BLaER1 (cell line): ENCODE measurements around the gene APOBEC3H.

Source experiments
- H3K27ac ChIP-seq: shearing (Covaris generic); formaldehyde crosslinking; 2 replicates; pipeline ENCODE4 v1.8.1; 2022
- H3K27me3 ChIP-seq: shearing (Covaris generic); formaldehyde crosslinking; 2 replicates; pipeline ENCODE4 v1.8.1; 2022
- H3K36me3 ChIP-seq: shearing (Covaris generic); formaldehyde crosslinking; 2 replicates; pipeline ENCODE4 v1.8.1; 2022
- H3K4me1 ChIP-seq: shearing (Covaris generic); formaldehyde crosslinking; 2 replicates; pipeline ENCODE4 v1.8.1; 2022
- H3K4me2 ChIP-seq: shearing (Covaris generic); formaldehyde crosslinking; 2 replicates; pipeline ENCODE4 v1.8.1; 2022
- H3K4me3 ChIP-seq: shearing (Covaris generic); formaldehyde crosslinking; 2 replicates; pipeline ENCODE4 v1.8.1; 2022
- H3K9ac ChIP-seq: shearing (Covaris generic); formaldehyde crosslinking; 2 replicates; pipeline ENCODE4 v1.8.1; 2022
- H3K9me3 ChIP-seq: shearing (Covaris generic); formaldehyde crosslinking; 2 replicates; pipeline ENCODE4 v1.8.1; 2022
- H4K20me1 ChIP-seq: shearing (Covaris generic); formaldehyde crosslinking; 2 replicates; pipeline ENCODE4 v1.8.1; 2022
- Cebpa-rat ChIP-seq: shearing (Covaris generic); IDR thresholded peaks from 2 replicates; pipeline ENCODE4 v1.8.1; 2022

The APOBEC3H gene

DNA sequence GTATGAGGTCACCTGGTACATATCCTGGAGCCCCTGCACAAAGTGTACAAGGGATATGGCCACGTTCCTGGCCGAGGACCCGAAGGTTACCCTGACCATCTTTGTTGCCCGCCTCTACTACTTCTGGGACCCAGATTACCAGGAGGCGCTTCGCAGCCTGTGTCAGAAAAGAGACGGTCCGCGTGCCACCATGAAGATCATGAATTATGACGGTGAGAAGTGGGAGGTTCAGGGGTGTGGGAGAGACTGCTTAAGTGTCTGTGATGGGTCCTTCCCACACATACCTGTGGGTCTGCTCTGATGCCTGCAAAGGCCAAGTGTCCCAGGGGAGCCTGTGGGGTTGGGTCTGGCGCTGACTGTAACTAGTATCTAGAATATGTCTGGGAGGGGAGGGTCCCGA, 16.0 kb upstream of the APOBEC3H start:
- H3K27ac ChIP-seq: no peak overlapping the region
- H3K4me2 ChIP-seq: 0 out of 2 replicates have a peak overlapping the region, but pooled peaks have one; percentile 14
- no peak overlapping the region for H3K9ac ChIP-seq
- H3K4me1 ChIP-seq: peaks cover 34% of the 10 kb centered on the region
- H3K27me3 ChIP-seq: no peaks in the 10 kb centered on the region
- no peaks in the 10 kb centered on the region for H3K9me3 ChIP-seq
- H4K20me1 ChIP-seq: no peaks in the 10 kb centered on the region
- H3K4me3 ChIP-seq: no peak overlapping the region
- TF ChIP-seq Cebpa-rat: no peak
- H3K36me3 ChIP-seq: peaks cover 27% of the 10 kb centered on the region; the same call in 1 of the 2 replicates

DNA sequence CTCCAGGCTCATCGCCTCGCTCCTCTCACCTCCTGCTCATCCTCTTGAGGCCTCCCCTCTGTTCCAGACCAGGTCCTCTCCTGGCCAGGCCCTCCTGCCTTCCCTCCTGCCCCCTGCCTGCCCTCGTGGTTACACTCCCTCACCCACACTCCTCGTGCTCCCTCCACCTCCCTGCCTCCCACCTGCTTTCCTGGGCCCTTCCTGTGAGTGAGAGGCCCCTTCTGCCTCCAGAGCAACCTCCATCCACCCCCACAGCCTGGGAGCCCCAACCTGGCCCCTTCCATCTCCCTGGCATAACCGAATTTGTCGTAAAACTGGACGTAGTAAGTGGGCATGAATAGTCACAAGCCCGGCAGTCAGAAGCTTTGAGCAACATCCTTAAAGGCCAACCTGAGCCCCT, 15.4 kb upstream of the APOBEC3H start:
- Histone ChIP-seq H3K36me3 (peaks cover 30% of the 10 kb centered on the region; the same call in 1 of the 2 replicates), H4K20me1 (no peaks in the 10 kb centered on the region), H3K27me3 (no peaks in the 10 kb centered on the region), H3K9ac (no peak overlapping the region), H3K27ac (no peak overlapping the region), H3K4me3 (no peak overlapping the region), H3K4me2 (no peak overlapping the region), H3K4me1 (peaks cover 34% of the 10 kb centered on the region), H3K9me3 (no peaks in the 10 kb centered on the region)
- TF ChIP-seq Cebpa-rat: no peak

DNA sequence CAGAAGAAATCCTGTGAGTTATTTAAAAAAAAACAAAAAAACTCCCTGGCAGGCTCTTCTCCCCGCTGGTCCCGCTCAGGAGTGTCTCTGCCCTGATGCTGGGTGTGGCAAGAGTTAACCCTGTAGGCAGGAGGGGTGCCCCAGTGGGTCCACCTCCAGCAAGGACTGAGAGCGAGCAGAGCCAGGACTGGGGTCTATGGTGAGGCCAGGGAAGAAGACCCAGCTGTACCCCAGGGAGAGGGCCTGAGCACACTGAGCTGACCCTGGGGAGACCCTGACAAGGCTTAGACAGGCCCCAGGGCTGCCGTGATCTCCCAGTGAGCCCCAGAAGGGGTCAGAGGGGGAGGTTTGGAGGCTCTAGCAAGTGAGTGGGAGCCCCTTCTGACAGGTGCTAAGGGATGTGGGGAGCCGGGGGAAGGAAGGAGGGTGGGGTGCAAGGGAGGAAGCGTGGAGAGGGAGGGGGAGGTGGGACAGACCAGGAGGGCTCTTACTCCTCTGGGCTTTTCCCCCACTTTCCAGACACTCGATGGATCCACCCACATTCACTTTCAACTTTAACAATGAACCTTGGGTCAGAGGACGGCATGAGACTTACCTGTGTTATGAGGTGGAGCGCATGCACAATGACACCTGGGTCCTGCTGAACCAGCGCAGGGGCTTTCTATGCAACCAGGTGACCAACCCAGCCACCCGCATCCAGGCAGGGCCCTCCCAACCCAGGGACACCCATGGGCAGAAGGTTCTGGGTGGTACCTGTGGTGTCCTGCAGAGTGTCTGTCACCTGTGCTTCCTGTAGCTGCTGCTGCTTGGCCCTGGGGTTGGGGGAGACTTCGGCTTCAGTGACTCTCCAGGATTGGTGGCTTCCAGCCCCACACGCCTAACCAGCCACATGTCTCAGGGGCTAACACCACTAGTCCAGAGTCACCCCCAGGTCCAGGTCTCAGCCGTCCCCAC, 13.6 kb upstream of the APOBEC3H start:
- H3K9ac ChIP-seq: no peak overlapping the region
- H3K27ac ChIP-seq: 0 out of 2 replicates have a peak overlapping the region, but pooled peaks have one; percentile 12
- TF ChIP-seq Cebpa-rat: no peak
- no peaks in the 10 kb centered on the region for H4K20me1 ChIP-seq
- H3K4me2 ChIP-seq: peak overlapping the region; percentile 7; the same call in 1 of the 2 replicates
- H3K9me3 ChIP-seq: no peaks in the 10 kb centered on the region
- H3K4me1 ChIP-seq: peaks cover 22% of the 10 kb centered on the region
- H3K36me3 ChIP-seq: peaks cover 30% of the 10 kb centered on the region; the same call in 1 of the 2 replicates
- H3K27me3 ChIP-seq: no peaks in the 10 kb centered on the region
- no peak overlapping the region for H3K4me3 ChIP-seq

DNA sequence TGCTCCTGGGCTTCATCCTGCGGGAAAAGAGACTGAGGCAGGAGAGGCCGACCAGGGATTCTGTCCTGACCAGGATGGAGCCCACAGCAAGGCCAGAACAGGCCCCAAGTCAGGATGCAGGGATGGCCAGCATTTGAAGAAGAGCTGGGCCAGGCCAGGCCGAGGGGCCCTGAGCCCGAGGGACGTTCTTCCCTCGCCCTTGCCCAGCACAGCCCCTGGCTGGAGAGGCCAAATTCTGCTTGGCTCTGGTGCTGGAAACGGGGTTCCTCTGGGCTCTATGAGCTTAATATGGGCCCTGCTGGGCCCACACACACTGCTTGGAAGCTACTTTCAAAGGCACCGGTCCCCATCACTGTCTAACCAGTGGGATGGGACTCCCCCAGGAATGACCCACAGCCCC, 12.4 kb upstream of the APOBEC3H start:
- no peaks in the 10 kb centered on the region for H3K27me3 ChIP-seq
- no peaks in the 10 kb centered on the region for H3K9me3 ChIP-seq
- no peak overlapping the region for H3K27ac ChIP-seq
- no peaks in the 10 kb centered on the region for H4K20me1 ChIP-seq
- no peak overlapping the region for H3K4me3 ChIP-seq
- H3K4me1 ChIP-seq: peaks cover 25% of the 10 kb centered on the region
- H3K36me3 ChIP-seq: peaks cover 30% of the 10 kb centered on the region; the same call in 1 of the 2 replicates
- no peak overlapping the region for H3K9ac ChIP-seq
- TF ChIP-seq Cebpa-rat: no peak
- H3K4me2 ChIP-seq: no peak overlapping the region

DNA sequence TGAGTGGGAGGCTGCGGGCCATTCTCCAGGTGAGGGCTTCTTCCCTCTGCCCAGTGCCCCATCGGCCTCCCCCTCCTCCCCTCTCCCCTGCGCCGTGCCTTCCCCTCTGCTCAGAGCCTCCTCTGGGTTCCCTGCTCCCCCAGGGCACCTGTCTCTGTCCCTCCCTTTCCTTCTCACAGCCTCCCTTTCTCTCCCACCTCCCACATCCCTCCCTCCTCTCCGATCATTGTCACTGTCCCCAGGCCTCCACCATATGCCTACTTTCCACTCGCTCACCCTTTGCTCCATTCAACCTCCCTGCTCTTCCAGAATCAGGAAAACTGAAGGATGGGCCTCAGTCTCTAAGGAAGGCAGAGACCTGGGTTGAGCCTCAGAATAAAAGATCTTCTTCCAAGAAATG, 9.9 kb upstream of the APOBEC3H start:
- H3K4me3 ChIP-seq: no peak overlapping the region
- H4K20me1 ChIP-seq: no peaks in the 10 kb centered on the region
- TF ChIP-seq Cebpa-rat: no peak
- H3K9me3 ChIP-seq: no peaks in the 10 kb centered on the region
- no peak overlapping the region for H3K9ac ChIP-seq
- H3K36me3 ChIP-seq: peaks cover 10% of the 10 kb centered on the region; the same call in 1 of the 2 replicates
- no peak overlapping the region for H3K4me2 ChIP-seq
- H3K27me3 ChIP-seq: no peaks in the 10 kb centered on the region
- H3K27ac ChIP-seq: no peak overlapping the region
- H3K4me1 ChIP-seq: peaks cover 30% of the 10 kb centered on the region

DNA sequence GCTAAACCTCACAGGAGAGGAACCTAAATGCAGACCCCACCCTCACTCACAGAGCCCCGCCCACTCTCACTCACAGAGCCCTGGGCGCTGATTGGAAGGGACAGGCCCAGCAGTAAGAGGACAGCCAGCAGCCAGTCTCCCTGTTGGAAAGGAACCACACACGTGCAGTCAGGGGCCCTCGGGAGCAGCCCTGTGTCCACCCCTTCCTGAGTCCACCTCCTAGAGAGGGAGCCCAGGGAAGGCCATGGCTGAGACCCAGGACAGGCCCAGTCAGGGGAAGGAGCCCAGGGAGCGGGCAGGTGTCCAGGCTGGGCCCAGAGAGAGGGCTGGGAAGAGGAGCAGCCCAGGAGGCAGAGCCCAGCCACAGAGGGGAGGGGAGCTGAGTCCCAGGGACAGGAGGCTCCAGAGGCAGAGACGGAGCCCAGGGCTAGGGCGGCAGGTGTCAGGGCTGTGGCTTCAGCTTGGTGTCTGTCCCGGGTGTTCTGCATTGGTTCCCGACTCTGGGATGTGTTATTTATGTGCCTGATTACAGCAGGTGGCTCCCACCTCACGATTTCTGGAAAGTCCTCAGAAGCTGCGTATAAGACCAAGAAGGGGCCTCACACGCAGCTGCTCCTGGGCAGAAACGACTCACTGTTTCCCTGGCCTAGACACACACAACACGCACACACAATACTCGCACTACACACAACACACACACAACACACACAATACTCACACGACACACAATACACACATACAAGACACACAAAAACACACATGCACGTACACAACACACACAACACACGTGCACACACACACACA, 9.0 kb upstream of the APOBEC3H start:
- Histone ChIP-seq H3K9me3 (no peaks in the 10 kb centered on the region), H3K27me3 (no peaks in the 10 kb centered on the region), H3K4me3 (no peak overlapping the region), H3K27ac (no peak overlapping the region; the same call in 1 of the 2 replicates), H3K4me2 (no peak overlapping the region), H3K4me1 (peaks cover 34% of the 10 kb centered on the region), H3K36me3 (peaks cover 8% of the 10 kb centered on the region; the same call in 1 of the 2 replicates), H3K9ac (no peak overlapping the region), H4K20me1 (no peaks in the 10 kb centered on the region)
- TF ChIP-seq Cebpa-rat: no peak

DNA sequence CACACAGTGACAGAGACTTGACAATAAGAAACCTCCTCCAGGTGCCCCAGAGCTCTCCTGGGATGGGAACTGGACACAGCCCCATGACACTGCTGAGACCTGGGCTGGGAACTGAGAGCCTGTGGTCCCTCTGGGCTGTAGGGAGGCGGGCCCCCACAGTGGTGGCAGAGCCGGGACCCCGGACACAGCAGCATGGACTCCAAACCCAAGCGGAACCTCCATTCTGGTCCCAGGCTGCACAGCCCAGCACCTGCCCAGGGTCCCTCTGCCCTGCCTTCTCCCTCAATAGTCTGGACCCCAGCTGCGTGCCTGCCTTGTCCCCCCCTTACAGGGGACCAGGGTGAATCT, 8.4 kb upstream of the APOBEC3H start:
- H3K9ac ChIP-seq: no peak overlapping the region
- peaks cover 7% of the 10 kb centered on the region; the same call in 1 of the 2 replicates for H3K36me3 ChIP-seq
- no peak overlapping the region for H3K4me2 ChIP-seq
- H3K9me3 ChIP-seq: no peaks in the 10 kb centered on the region
- peaks cover 30% of the 10 kb centered on the region for H3K4me1 ChIP-seq
- no peaks in the 10 kb centered on the region for H3K27me3 ChIP-seq
- H4K20me1 ChIP-seq: no peaks in the 10 kb centered on the region
- H3K27ac ChIP-seq: no peak overlapping the region
- no peak for TF ChIP-seq Cebpa-rat
- no peak overlapping the region for H3K4me3 ChIP-seq

DNA sequence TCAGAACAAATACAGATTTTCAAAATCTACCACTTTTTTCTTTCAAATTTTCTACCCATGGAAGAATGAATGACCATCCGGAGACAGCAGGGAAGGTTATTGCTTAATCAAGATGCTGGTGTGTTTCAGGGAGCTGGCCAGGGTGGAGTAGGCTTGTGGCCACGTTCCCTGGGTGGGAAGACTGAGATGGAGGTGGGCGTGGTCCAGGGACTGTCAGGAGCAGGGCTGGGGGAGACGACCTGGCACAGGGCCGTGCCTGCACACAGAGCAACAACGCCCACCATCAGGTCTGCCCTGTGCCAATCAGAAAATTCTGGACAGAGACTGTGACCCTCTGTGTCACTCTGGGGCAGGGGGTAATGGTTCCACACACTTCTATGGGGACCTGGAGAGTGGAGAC, 7.1 kb upstream of the APOBEC3H start:
- peak overlapping the region; percentile 53 for H3K4me2 ChIP-seq
- no peaks in the 10 kb centered on the region for H3K9me3 ChIP-seq
- H3K9ac ChIP-seq: no peak overlapping the region
- no peaks in the 10 kb centered on the region for H3K27me3 ChIP-seq
- peaks cover 4% of the 10 kb centered on the region; the same call in 1 of the 2 replicates for H3K36me3 ChIP-seq
- peaks cover 30% of the 10 kb centered on the region for H3K4me1 ChIP-seq
- TF ChIP-seq Cebpa-rat: no peak
- H3K27ac ChIP-seq: peak overlapping the region; percentile 29
- H3K4me3 ChIP-seq: no peak overlapping the region
- no peaks in the 10 kb centered on the region for H4K20me1 ChIP-seq

DNA sequence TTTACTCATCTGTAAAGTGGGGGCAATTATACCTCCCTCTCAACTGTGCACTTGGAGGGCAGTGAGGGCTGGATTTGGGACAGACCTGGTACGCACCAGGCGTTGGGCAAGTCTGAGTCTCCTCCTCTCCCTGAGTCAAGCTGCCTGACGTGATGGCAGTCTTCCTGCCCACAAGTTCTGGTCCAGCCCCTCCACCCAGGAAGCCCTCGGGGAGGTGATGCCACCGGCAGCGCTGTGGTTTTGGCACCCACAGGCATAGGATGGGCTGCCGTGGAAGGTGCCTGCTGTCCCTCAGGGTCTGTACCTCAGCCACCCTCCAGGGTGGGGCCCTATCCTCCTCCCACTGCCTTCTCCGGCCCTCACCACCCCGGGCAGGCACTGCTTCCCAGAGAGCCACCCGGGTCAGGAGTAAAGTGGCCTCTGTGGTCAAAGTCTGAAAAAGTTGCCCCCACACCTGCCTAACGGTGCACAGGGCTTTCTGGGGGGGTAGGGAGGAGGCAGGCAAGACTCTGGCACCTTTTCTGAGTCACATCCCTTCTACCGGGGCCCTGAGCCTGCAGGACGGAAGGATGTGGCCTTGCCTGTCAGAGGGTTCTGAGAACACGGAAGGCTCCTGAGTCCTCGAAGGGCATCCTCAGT, 6.5 kb upstream of the APOBEC3H start:
- H3K9me3 ChIP-seq: no peaks in the 10 kb centered on the region
- 0 out of 2 replicates have a peak overlapping the region, but pooled peaks have one; percentile 17 for H3K9ac ChIP-seq
- H3K4me1 ChIP-seq: peaks cover 35% of the 10 kb centered on the region
- H3K27ac ChIP-seq: peak overlapping the region; percentile 29
- peaks cover 4% of the 10 kb centered on the region; the same call in 1 of the 2 replicates for H3K36me3 ChIP-seq
- TF ChIP-seq Cebpa-rat: no peak
- H3K27me3 ChIP-seq: no peaks in the 10 kb centered on the region
- no peak overlapping the region for H3K4me3 ChIP-seq
- H3K4me2 ChIP-seq: peak overlapping the region; percentile 53
- no peaks in the 10 kb centered on the region for H4K20me1 ChIP-seq
